SK-N-MC (cell line): ENCODE results near the gene HYDIN.

Experiments used
- DNase-seq: peaks from one replicate; pipeline ENCODE4 v3.0.0-alpha.2; 2011; ENCODE audit warnings: low read depth, low spot score
- H3K27ac ChIP-seq: fragments of 200-600 bp; sonication (generic); 2 replicates; pipeline ENCODE4 v1.5.1; 2016; ENCODE audit warnings: mixed run types
- H3K36me3 ChIP-seq: fragments of 200-600 bp; sonication (generic); 2 replicates; pipeline ENCODE4 v1.6.1; 2017; ENCODE audit warnings: antibody characterized with exemption, low read length, mixed read lengths; ENCODE audit not compliant: insufficient read depth
- H3K4me3 ChIP-seq: fragments of 200-600 bp; sonication (generic); 2 replicates; pipeline ENCODE4 v1.5.1; 2016
- H3K9ac ChIP-seq: fragments of 200-600 bp; sonication (generic); 2 replicates; pipeline ENCODE4 v1.8.0; 2017; ENCODE audit warnings: mixed run types, mixed read lengths; ENCODE audit not compliant: insufficient read length
- H3K9me3 ChIP-seq: fragments of 200-600 bp; sonication (generic); 2 replicates; pipeline ENCODE4 v1.6.1; 2017; ENCODE audit warnings: low read depth, mild to moderate bottlenecking, antibody characterized with exemption, low read length, moderate library complexity, mixed read lengths
- EZH2 ChIP-seq: fragments of 200-600 bp; sonication (generic); IDR thresholded peaks from one replicate; pipeline ENCODE4 v1.6.1; 2017; ENCODE audit warnings: antibody characterized with exemption
- FOXP2 ChIP-seq: optimal IDR thresholded peaks from 2 replicates; pipeline ENCODE3; 2011; ENCODE audit warnings: mild to moderate bottlenecking, moderate library complexity; ENCODE audit not compliant: insufficient read depth; ENCODE audit errors: extremely low read length, control extremely low read depth
- POLR2AphosphoS5 ChIP-seq: IDR thresholded peaks from 2 replicates; pipeline ENCODE4 v1.6.1; 2012; ENCODE audit warnings: mild to moderate bottlenecking, low read depth, low read length, borderline replicate concordance

HYDIN gene

DNA sequence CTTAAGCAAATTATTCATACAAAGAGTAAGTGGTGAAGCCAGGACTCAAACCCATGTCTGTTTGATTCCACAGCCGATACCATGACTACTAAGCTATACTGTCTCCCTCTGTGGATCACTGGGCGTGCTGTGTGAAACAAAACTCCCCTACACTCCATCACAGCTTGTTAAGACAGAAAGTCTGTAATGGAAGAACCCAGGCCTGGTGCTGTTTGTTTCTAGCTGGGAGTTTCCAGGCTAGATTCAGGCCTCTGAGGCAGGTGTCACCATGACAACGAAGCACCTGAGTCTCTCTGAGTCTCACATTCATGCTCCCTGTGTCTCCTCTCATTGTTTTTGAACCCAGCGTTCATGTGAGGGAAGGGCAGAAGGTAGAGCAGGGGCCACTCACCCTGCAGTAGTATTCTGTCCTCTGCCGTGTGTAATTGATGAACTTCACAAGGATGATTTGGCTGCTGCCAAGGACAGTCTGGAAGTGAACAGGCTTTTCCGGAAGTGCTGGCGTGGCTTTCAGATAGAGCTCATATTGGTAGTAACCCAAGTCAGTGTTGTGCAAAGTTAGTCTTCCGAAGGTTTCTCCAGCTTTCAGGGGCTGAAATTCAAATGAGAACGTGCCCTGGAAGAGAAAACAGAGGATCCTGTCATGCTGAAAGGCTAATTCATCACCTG, 421.0 kb downstream of the HYDIN start:
- TF ChIP-seq FOXP2 (no peak), EZH2 (no peak), POLR2AphosphoS5 (no peak)
- no peaks in the 10 kb centered on the region for H3K36me3 ChIP-seq
- no peak overlapping the region for H3K9ac ChIP-seq
- no peak overlapping the region for H3K4me3 ChIP-seq
- DNase-seq, result no peak
- no peaks in the 10 kb centered on the region for H3K9me3 ChIP-seq
- H3K27ac ChIP-seq, result no peak overlapping the region

DNA sequence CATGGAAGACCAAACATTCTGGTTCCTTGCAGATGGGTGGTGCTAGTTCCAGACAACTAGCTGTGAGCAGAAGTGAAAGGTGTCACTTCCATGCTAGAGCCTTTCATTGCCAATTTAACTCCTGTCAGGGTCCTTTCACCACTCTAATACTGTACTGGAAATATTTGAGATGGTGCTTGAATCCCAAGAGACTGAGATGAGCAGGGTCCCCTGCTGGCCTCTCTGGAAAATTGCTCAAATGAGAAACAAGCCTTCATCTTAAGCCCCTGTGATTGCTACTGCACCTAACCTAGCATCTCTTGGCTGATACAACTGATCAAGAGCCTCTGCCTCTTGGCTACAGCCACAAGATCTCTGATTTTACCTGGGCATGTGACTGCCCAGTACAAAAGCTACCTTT, 422.2 kb downstream of the HYDIN start:
- H3K9me3 ChIP-seq, result no peaks in the 10 kb centered on the region
- no peak for DNase-seq
- no peak overlapping the region for H3K4me3 ChIP-seq
- H3K9ac ChIP-seq, result no peak overlapping the region
- no peak overlapping the region for H3K27ac ChIP-seq
- H3K36me3 ChIP-seq, result no peaks in the 10 kb centered on the region
- no peak for TF ChIP-seq POLR2AphosphoS5
- no peak for TF ChIP-seq EZH2
- TF ChIP-seq FOXP2, result no peak

DNA sequence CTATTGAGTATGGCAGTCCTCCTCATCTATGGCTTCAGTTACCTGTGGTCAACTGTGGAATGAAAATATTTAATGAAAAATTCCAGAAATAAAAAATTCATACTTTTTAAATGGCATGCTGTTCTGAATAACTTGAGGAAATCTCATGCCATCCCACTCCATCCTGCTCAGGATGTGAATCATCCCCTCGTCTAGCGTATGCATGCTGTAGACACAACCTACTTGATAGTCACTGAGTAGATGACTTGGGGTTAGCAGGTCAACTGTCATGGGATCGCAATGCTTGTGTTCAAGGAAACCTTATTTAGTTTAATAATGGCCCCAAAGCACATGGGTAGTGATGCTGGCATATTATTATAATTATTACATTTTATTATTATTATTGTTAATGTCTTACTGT, 424.7 kb downstream of the HYDIN start:
- Histone ChIP-seq H3K9ac (no peak overlapping the region), H3K27ac (no peak overlapping the region)

GRCh38 chr16:70805380-70805779, 425.1 kb downstream of the HYDIN start:
- H3K9me3 ChIP-seq, result no peaks in the 10 kb centered on the region
- no peak overlapping the region for H3K4me3 ChIP-seq
- no peak overlapping the region for H3K9ac ChIP-seq
- no peaks in the 10 kb centered on the region for H3K36me3 ChIP-seq
- no peak overlapping the region for H3K27ac ChIP-seq
- DNase-seq, result no peak
- no peak for TF ChIP-seq POLR2AphosphoS5

More for the DNA sequence above, 424.7 kb downstream of the HYDIN start:
- no peaks in the 10 kb centered on the region for H3K36me3 ChIP-seq
- H3K9me3 ChIP-seq, result no peaks in the 10 kb centered on the region
- TF ChIP-seq FOXP2 (no peak), POLR2AphosphoS5 (no peak), EZH2 (no peak)
- H3K4me3 ChIP-seq, result no peak overlapping the region
- no peak for DNase-seq

- no peaks in the 10 kb centered on the region for H3K36me3 ChIP-seq
- H3K27ac ChIP-seq, result no peak overlapping the region
- H3K4me3 ChIP-seq, result no peak overlapping the region
- no peak overlapping the region for H3K9ac ChIP-seq
- H3K9me3 ChIP-seq, result no peaks in the 10 kb centered on the region
- DNase-seq, result no peak
- no peak for TF ChIP-seq EZH2
- TF ChIP-seq FOXP2, result no peak
- no peak for TF ChIP-seq POLR2AphosphoS5
Measured at GRCh38 chr16:70804734-70805169, 425.8 kb downstream of the HYDIN start.

DNA sequence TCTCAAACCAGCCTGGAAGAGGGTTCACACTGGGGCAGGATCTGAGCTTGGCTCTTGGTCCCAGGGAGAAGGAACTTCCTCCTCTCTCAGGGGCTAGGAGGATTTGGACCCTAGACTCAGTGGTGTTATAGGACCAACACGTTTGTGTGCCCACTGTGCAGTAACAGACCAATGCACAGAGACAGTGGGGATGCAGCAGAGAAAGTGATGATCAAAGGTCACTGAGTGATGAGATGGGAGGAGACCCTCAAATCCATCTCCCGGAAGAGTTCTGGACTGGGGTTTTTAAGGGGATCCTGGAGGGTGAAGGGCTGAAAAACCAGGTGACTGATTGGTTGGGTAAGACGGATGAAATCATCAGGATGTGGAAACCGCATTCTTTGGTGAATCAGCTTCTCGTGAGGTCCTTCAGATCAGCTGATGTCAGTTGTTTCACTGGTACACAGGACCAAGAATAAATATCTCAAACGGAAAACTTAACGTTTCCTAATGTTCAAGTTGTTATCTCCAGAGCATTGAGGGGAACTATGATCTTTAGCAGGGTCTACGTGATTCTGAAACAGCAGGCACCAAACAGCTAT, 426.3 kb downstream of the HYDIN start:
- no peak overlapping the region for H3K4me3 ChIP-seq
- no peak for DNase-seq
- no peaks in the 10 kb centered on the region for H3K9me3 ChIP-seq
- no peak for TF ChIP-seq EZH2
- TF ChIP-seq FOXP2, result no peak
- TF ChIP-seq POLR2AphosphoS5, result no peak
- H3K27ac ChIP-seq, result no peak overlapping the region
- H3K9ac ChIP-seq, result no peak overlapping the region
- H3K36me3 ChIP-seq, result no peaks in the 10 kb centered on the region

DNA sequence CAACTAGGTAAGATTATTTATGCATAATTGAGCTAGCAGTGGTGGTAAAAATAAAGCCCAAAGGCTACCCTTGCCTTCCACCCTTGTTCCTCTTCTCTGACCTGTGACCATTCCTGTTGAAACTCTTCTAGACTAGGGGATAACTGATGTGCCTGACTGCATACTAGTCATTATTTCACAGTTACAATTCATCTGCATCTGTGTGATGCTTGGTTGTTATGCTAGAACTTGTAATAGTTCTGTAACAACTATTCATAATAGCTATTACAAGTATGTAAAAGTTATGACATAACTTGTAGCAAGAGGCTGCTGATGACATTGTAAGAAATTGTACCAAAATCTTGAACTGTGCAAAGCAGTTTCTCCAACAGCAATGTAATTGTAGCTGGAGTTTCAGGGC, 427.2 kb downstream of the HYDIN start:
- no peak for TF ChIP-seq FOXP2
- TF ChIP-seq EZH2, result no peak
- TF ChIP-seq POLR2AphosphoS5, result no peak
- no peak overlapping the region for H3K9ac ChIP-seq
- no peak overlapping the region for H3K27ac ChIP-seq
- no peak for DNase-seq
- no peaks in the 10 kb centered on the region for H3K36me3 ChIP-seq
- no peaks in the 10 kb centered on the region for H3K9me3 ChIP-seq
- H3K4me3 ChIP-seq, result no peak overlapping the region

GRCh38 chr16:70801611-70802010, 428.9 kb downstream of the HYDIN start:
- no peak overlapping the region for H3K27ac ChIP-seq
- DNase-seq, result no peak
- no peak for TF ChIP-seq EZH2
- no peak for TF ChIP-seq FOXP2
- no peak for TF ChIP-seq POLR2AphosphoS5
- no peak overlapping the region for H3K9ac ChIP-seq
- peak overlapping the region; percentile 79 for H3K4me3 ChIP-seq
- H3K36me3 ChIP-seq, result no peaks in the 10 kb centered on the region
- no peaks in the 10 kb centered on the region for H3K9me3 ChIP-seq
